ENCODE data around the gene TNRC6B. TPM values are rescaled to one million over a fixed set of nuclear protein-coding genes. Genes with fewer than 3 reads are reported as not detected.

TNRC6B gene
- total RNA-seq, 4 donors from 2014 or later = 32.6 to 37.1 (median 36.7) TPM

DNA sequence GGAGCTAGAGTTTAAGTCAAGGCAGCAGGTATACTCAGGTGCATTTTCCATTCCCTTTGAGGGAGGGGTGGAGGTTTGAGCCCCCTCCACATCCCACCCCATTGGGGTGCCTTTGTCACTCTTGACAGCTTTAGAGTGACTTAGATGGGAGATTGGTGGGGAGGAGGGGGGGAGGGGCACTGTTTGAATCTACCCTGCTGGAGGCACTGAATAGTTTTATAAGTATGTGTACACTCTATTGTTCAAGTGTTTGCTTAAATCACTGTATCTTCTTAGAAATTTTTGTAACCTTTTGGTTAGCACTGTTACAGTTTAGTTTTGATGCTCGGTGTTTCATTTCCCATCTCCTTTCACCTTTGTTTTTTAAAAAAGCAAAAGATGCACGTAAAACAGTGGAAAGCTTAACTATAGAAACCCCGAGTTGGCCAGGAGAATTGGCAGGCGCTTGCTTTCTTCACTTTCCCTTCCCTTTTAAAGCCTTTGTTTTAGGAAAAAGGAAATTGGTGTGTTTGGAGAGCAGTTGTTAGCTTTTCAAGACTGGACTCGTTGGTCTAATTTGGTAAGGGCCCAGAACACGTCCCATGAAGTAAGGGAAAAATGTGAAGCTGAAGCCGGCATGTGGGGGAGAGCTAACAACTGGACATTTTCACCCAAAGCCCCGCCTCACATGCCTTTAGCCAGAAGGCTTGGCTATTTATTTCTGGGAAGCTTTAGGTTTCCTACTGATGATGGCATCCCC is 42.8 kb downstream of the TNRC6B start:
- TF ChIP-seq, protein P1, sequence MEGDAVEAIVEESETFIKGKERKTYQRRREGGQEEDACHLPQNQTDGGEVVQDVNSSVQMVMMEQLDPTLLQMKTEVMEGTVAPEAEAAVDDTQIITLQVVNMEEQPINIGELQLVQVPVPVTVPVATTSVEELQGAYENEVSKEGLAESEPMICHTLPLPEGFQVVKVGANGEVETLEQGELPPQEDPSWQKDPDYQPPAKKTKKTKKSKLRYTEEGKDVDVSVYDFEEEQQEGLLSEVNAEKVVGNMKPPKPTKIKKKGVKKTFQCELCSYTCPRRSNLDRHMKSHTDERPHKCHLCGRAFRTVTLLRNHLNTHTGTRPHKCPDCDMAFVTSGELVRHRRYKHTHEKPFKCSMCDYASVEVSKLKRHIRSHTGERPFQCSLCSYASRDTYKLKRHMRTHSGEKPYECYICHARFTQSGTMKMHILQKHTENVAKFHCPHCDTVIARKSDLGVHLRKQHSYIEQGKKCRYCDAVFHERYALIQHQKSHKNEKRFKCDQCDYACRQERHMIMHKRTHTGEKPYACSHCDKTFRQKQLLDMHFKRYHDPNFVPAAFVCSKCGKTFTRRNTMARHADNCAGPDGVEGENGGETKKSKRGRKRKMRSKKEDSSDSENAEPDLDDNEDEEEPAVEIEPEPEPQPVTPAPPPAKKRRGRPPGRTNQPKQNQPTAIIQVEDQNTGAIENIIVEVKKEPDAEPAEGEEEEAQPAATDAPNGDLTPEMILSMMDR (IDR thresholded peaks at IDR 0.05; ENCODE audit: low read depth) = no peak

DNA sequence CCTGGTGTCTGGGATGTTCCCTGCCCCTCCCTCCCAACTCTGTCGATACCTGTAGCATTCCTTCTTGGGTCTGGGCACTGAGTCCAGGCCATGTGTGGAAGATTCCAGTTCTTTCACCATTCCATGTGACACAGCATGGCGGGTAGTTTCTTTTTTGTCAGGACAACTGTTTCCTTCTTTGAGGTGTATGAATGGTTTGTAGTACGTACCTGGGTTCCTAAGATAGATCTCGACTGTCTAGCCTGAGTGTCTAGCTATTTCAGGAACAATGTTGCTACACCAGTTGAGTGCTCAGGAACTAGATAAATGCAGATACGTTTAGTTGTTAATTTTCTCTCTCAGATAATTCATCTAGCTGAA is 43.3 kb downstream of the TNRC6B start:
- TF ChIP-seq, protein P1 (IDR thresholded peaks at IDR 0.05; ENCODE audit: low read depth) = no peak

DNA sequence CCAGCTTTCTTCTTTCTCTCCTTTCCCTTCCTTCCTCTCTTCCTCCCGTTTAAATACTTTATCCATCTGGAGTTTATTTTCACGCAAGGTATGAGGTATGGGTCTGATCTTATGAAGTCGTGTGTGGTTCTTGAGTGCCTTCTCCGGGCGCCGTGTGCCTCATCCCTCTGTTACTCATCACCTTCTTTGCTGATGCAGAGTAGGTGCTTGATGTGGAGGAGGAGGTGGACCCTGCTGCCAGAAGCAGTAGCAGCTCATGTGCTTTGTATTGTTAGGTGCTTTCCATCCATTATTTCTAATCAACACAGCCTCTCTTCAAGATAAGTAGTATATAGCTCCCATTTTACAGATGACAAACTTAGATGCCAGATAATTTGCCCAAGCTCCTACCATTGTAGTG is 47.0 kb downstream of the TNRC6B start:
- TF ChIP-seq, protein P1 (IDR thresholded peaks at IDR 0.05; ENCODE audit: low read depth) = no peak

DNA sequence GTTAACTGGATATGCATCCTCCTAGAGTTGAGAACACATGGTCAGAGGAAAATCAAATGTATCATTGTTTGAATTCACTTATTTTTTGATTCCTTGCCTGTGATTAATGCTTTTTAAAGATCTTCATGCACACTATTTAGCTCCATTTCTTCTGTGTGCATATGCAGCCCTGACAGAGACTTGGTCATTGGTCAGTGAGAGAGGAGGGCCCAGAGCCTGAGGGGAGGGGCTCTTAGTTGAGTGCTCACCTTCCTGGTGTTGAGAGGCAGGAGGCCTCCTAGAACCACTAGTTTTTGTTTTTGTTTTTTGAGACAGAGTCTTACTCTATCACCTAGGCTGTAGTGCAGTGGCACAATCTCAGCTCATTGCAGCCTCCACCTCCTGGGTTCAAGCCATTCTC is 48.9 kb downstream of the TNRC6B start:
- TF ChIP-seq, protein P1 (IDR thresholded peaks at IDR 0.05; ENCODE audit: low read depth) = no peak

DNA sequence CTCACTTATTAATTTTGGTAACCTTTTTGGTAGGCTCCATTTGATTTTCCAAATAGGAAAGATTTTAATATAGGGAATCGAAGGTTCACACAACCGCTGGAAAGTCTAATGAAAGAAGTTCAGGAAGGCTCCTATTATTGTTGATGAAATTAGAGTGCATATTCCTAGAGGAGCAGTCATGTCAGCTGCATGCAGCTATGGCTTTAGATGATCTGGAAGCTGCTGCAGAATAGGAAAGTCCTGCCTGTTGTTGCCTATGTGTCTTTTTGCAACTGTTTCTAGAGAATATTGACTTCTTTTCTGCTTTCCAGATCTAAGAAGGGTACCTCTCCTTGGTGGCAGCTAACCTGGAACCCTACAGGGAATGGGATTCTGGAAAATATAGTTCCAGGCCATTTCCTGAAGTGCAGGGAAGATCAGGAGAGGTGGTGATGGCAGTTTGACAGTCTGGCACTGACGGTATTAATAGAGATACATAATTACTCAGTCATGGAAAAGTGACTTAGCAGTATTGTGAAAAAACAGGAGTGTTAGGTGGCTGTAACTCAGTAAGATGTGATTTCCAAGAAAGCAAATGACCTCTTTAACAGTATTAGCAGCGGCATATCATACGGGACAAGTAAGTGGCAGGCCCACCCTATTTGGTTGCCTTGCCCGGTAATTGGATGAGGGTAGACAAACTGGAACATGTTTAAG is 54.0 kb downstream of the TNRC6B start:
- TF ChIP-seq, protein P1 (IDR thresholded peaks at IDR 0.05; ENCODE audit: low read depth) = no peak

DNA sequence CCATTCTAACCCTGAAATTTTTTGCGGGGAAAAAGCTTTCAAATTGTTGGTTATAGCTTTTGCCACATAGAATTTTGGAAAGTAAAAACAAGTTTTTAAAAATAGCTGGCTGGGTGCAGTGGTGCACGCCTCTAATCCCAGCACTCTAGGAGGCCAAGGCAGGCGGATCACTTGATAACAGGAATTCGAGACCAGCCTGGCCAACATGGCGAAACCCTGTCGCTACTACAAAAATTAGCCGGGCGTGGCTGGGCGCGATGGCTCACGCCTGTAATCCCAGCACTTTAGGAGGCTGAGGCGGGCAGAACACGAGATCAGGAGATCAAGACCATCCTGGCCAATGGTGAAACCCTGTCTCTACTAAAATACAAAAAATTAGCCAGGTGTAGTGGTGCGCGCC is 54.9 kb downstream of the TNRC6B start:
- TF ChIP-seq, protein P1 (IDR thresholded peaks at IDR 0.05; ENCODE audit: low read depth) = no peak

DNA sequence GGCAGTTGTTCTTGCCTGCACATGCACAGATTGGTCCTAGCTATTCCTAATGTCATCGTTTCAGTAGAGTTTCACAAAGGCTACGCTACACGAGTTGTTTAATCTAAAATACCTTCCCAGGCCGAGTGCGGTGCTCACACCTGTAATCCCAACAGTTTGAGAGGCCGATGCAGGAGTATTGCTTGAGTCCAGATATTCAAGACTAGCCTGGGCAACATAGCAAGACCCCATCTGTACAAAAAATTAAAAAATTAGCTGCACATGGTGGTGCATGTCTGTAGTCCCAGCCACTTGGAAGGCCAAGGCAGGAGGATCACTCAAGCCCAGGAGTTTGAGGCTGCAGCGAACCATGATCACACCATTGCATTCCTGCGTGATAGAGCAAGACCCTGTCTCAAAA is 56.2 kb downstream of the TNRC6B start:
- TF ChIP-seq, protein P1 (IDR thresholded peaks at IDR 0.05; ENCODE audit: low read depth) = no peak
